Adrenal gland (tissue), 12 donors: Measurements from ENCODE around the gene ABCA5. TPM values are rescaled to one million over a fixed set of nuclear protein-coding genes. Genes with fewer than 3 reads are reported as not detected.

Source experiments
- DNase-seq, 7 donors: peaks; one replicate each; pipeline ENCODE4 v3.0.0-alpha.2; 2019 to 2020
- H3K27ac ChIP-seq, 5 donors: fragments of 200-600 bp; sonication (generic) in 4 of 5; 1 replicate in 3 of 5; 2 replicates in 2 of 5; pipeline versions ENCODE4 v1.5.1 to v1.8.0; 2016 to 2020; ENCODE audit warnings: mild to moderate bottlenecking in 1 of 5
- H3K27me3 ChIP-seq: fragments of 200-600 bp; 2 replicates; pipeline ENCODE4 v1.8.0; 2021
- H3K36me3 ChIP-seq, 2 donors: fragments of 200-600 bp; replicated peaks in 1 of 2; 1 replicate in 1 of 2; 2 replicates in 1 of 2; pipeline versions ENCODE4 v1.5.1 to v1.8.0; 2018 to 2022
- H3K4me1 ChIP-seq, 2 donors: fragments of 200-600 bp; replicated peaks in 1 of 2; 1 replicate in 1 of 2; 2 replicates in 1 of 2; pipeline versions ENCODE4 v1.5.1 to v1.8.0; 2018 to 2021
- H3K4me3 ChIP-seq, 4 donors: fragments of 200-600 bp; sonication (generic) in 3 of 4; one replicate each; pipeline ENCODE4 v1.5.1; 2016 to 2018
- H3K9me3 ChIP-seq, 3 donors: fragments of 200-600 bp; sonication (generic) in 1 of 3; replicated peaks in 1 of 3; 1 replicate in 2 of 3; 2 replicates in 1 of 3; pipeline versions ENCODE4 v1.5.1 to v1.8.0; 2016 to 2021
- POLR2A ChIP-seq, 2 donors: fragments of 450-650 bp; IDR thresholded peaks; one replicate each; pipeline ENCODE4 v1.6.1; 2017; ENCODE audit warnings: antibody characterized with exemption in 2 of 2, mild to moderate bottlenecking in 2 of 2, moderate library complexity in 1 of 2
- WGBS, 4 donors: extraction: QIAGEN DNeasy Blood & Tissue Kit in 2 of 4; methylation state at CpG; one replicate each; pipeline versions ENCODE4 v1.1.5 to v1.1.7; 2013 to 2017; 5-methylcytosine and 5-hydroxymethylcytosine counted together
- intact Hi-C, 2 donors: fragments of 100-400 bp; cut with DNase I; formaldehyde crosslinking; loops; one replicate each; pipeline versions ENCODE4 v1.14.1 to v1.15.0; 2022 to 2023
- polyA plus RNA-seq, 3 donors: library from polyadenylated mRNA; stranded (reverse); fragments of 200-250 nt in 2 of 3; fragments of 350-450 nt in 1 of 3; fragmentation: Illumina TruSeq in 1 of 3; extraction: RNeasy Lipid Tissue Mini Kit (QIAGEN cat#74804) in 1 of 3; gene quantifications; one replicate each; pipeline ENCODE4 v1.2.3, GENCODE V29; 2013 to 2014
- total RNA-seq, 9 donors: library from RNA; depleted of rRNA in 4 of 9; stranded (reverse); fragments of >200 nt in 4 of 9; fragments of 120-200 nt in 1 of 9; fragmentation: NEBNext Ultra II Directional in 1 of 9; extraction: Animal tissue kit (Norgen Biotek cat#: 25700) in 1 of 9; gene quantifications; one replicate each; pipeline versions ENCODE4 v1.1.0 to v1.2.4, GENCODE V29; 2013 to 2023
- TF ChIP-seq, protein P1 (sequence below), 6 experiments: fragments of 450-650 bp in 4 of 6; fragments of 200-600 bp in 2 of 6; sonication (generic) in 1 of 6; IDR thresholded peaks; 1 replicate in 5 of 6; 2 replicates in 1 of 6; pipeline versions ENCODE4 v1.5.1 to v1.8.0; 2016 to 2021; ENCODE audit warnings: antibody characterized with exemption in 6 of 6, mild to moderate bottlenecking in 2 of 6, moderate library complexity in 1 of 6
- donor health status: healthy with polysubstance abuse.
- donor health status: Bipolar disorder and iron deficiency.
- donor health status: DM: yes; HTN: yes; CAD: no.
- donor health status: DM: no; HTN: no; CAD: no.
- donor health status: DM: no; HTN: no; CAD: no.
- donor health status: DM: yes; HTN: yes; CAD: no.

Gene ABCA5
- total and polyA plus RNA-seq, 12 donors: 21.5 to 142 (median 40.7) TPM

DNA sequence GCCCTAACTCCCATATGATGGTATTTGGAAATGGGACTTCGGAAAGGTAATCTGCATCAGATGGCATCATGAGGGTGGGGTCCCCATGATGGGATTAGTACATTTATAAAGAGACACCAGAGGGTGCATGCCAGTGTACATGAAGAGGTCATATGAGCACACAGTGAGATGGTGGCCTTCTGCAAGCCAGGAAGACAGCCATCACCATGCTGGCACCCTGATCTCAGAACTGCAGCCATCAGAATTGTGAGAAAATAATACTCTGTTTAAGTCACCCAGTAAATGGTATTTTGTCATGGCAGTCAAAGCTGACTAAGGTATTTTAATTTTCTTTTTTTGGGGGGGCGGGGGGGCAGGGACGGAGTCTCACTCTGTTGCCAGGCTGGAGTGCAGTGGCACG, 51.2 kb downstream of the ABCA5 start:
- no peak overlapping the region for H3K27ac ChIP-seq
- H3K36me3 ChIP-seq: no peaks in the 10 kb centered on the region
- H3K27me3 ChIP-seq: no peaks in the 10 kb centered on the region
- TF ChIP-seq, protein P1, sequence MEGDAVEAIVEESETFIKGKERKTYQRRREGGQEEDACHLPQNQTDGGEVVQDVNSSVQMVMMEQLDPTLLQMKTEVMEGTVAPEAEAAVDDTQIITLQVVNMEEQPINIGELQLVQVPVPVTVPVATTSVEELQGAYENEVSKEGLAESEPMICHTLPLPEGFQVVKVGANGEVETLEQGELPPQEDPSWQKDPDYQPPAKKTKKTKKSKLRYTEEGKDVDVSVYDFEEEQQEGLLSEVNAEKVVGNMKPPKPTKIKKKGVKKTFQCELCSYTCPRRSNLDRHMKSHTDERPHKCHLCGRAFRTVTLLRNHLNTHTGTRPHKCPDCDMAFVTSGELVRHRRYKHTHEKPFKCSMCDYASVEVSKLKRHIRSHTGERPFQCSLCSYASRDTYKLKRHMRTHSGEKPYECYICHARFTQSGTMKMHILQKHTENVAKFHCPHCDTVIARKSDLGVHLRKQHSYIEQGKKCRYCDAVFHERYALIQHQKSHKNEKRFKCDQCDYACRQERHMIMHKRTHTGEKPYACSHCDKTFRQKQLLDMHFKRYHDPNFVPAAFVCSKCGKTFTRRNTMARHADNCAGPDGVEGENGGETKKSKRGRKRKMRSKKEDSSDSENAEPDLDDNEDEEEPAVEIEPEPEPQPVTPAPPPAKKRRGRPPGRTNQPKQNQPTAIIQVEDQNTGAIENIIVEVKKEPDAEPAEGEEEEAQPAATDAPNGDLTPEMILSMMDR (IDR thresholded peaks at IDR 0.05): no peak
- no peak for TF ChIP-seq POLR2A (IDR thresholded peaks at IDR 0.05)
- intact Hi-C loops: no loop called here
- DNase-seq: no peak
- 94 to 100% (median 96%) methylated on average over 2 to 4 of the region's 4 CpGs for WGBS, 4 donors
- no peak overlapping the region for H3K4me3 ChIP-seq
- H3K9me3 ChIP-seq: no peaks in the 10 kb centered on the region
- H3K4me1 ChIP-seq: no peaks in the 10 kb centered on the region

DNA sequence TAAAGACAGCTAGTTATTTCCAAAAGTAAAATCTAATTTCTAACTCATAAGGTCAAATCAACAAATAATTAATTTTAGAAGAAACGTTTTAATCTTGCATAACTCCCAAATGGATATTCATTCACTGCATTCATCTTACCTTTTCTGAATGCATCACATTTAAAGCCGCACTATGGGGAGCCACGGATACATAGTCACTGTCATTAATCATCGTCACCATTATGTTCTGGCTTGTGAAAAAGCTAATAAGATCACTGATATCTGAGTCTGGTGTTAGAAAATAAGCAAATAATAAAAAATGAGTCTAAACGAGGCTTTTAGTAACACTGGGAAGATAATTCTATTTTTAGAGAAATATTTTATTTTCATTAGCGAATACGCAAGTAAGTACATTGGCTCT, 55.9 kb downstream of the ABCA5 start:
- Histone ChIP-seq H3K4me1 (no peaks in the 10 kb centered on the region), H3K36me3 (no peaks in the 10 kb centered on the region), H3K9me3 (no peaks in the 10 kb centered on the region), H3K27me3 (no peaks in the 10 kb centered on the region), H3K4me3 (no peak overlapping the region), H3K27ac (no peak overlapping the region)
- 72 to 79% (median 76%) methylated on average over 7 of the region's 7 CpGs for WGBS, 4 donors
- intact Hi-C loops: no loop called here
- DNase-seq: no peak
- no peak for TF ChIP-seq POLR2A (IDR thresholded peaks at IDR 0.05)
- TF ChIP-seq, protein P1 (IDR thresholded peaks at IDR 0.05): no peak

DNA sequence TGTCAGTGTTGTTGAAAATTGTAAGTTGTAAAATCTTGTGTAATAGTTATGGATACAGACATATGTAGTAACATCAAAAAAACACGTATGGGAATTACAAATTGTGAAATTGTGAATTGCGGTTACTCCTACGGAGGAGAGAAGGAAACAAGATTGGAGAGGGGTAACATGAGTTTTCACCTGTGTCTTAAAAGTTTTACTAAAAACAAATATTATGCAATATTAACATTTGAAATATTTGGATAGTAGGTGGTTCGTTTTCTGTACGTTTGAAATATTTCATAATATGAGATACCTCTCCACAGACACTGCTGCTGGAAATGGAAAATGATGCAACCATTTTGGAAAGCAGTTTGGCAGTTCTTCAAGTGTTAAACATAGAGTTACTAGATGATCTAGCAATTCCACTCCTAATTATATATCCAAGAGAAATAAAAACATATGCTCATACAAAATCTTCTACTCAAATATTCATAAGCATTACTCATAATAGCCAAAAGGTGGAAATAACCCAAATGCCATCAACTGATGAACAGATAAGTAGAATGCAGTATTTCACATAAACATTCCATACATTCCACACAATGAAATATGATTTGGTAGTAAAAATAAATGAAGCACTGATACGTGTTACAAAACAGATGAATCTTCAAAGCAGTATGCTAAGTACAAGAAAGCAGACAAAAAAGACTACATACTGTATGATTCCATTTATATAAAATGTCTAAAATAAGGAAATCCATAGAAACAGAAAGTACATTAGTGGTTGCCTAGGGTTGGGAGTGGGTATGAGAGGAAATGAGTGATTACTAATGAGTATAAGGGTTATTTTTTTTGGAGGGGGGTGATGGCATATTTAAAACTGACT, 57.6 kb downstream of the ABCA5 start:
- no peaks in the 10 kb centered on the region for H3K4me1 ChIP-seq
- DNase-seq: no peak
- intact Hi-C loops: no loop called here
- H3K4me3 ChIP-seq: no peak overlapping the region
- H3K27ac ChIP-seq: no peak overlapping the region
- no peaks in the 10 kb centered on the region for H3K9me3 ChIP-seq
- H3K36me3 ChIP-seq: no peaks in the 10 kb centered on the region
- H3K27me3 ChIP-seq: no peaks in the 10 kb centered on the region
- 81 to 87% (median 84%) methylated on average over 6 of the region's 6 CpGs for WGBS, 4 donors
- TF ChIP-seq POLR2A (IDR thresholded peaks at IDR 0.05): no peak
- TF ChIP-seq, protein P1 (IDR thresholded peaks at IDR 0.05): no peak

DNA sequence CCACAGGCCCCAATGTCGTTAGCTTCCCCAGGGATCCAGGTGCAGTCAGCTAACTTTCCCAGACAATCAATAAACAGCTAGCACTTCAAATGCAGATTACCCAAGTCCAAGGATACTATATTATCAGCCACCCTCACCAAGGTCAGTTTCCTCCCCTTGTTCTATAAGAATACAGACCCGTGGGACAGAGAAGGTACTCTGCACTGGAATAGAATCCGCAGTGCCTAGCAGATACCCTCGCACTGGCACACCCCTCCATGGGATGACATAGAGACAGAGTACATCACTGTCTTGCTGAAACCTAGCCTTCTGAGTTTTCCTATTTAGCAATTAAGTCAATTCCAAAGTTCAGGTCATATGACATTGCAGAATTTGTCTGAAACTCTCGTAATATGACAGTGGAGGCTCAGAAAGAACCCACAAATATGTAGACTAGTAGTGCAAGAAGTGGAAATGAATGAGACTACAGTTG, 58.4 kb downstream of the ABCA5 start:
- TF ChIP-seq, protein P1 (IDR thresholded peaks at IDR 0.05): no peak
- no peak for TF ChIP-seq POLR2A (IDR thresholded peaks at IDR 0.05)
- intact Hi-C loops: no loop called here
- Histone ChIP-seq H3K9me3 (no peaks in the 10 kb centered on the region), H3K4me3 (no peak overlapping the region), H3K27me3 (no peaks in the 10 kb centered on the region), H3K27ac (no peak overlapping the region), H3K36me3 (no peaks in the 10 kb centered on the region), H3K4me1 (no peaks in the 10 kb centered on the region)
- DNase-seq: no peak
- 85 to 95% (median 86%) methylated on average over 4 to 5 of the region's 5 CpGs for WGBS, 4 donors
